ENCODE results near the gene EZR. TPM values are rescaled to one million over a fixed set of nuclear protein-coding genes. Genes with fewer than 3 reads are reported as not detected.

Gene EZR
- polyA plus RNA-seq, 1 donor: 270 TPM

DNA sequence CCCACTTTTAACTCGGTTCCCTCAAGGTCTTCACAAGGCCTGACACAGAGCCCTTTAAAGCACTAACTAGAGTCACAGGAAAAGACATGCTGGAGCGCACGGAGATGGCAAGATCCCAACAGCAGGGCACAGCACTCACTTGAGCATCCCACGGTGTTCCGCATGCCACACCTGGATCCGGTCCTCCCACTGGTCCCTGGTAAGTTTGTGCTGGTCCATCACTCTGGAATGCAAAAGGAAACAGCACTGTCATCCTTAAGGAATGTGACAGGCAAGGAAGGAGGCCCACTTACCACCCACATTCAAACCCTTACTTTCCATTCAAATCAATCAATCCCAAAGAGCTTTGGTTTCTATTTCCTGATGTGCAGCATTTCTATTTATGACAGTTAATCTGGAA lies 34.7 kb downstream of the EZR start:
- Histone ChIP-seq H3K27me3 (ENCODE audit: control insufficient read depth, insufficient read depth, low read length) (no peaks in the 10 kb centered on the region), H3K36me3 (ENCODE audit: control insufficient read depth, insufficient read depth, low read length) (peaks cover 88% of the 10 kb centered on the region), H3K4me3 (ENCODE audit: low read length) (no peak overlapping the region), H3K27ac (ENCODE audit: low read length) (peak overlapping the region; percentile 37), H3K4me1 (ENCODE audit: control insufficient read depth, insufficient read depth, low read length) (peaks cover 58% of the 10 kb centered on the region), H3K9me3 (ENCODE audit: control insufficient read depth, low read depth, low read length) (no peaks in the 10 kb centered on the region)
- DNase-seq: no peak
- WGBS (ENCODE audit: insufficient coverage, low lambda C conversion rate): 100% methylated on average over 1 of the region's 6 CpGs

- no peaks in the 10 kb centered on the region for H3K9me3 ChIP-seq (ENCODE audit: control insufficient read depth, low read depth, low read length)
- peaks cover 87% of the 10 kb centered on the region for H3K36me3 ChIP-seq (ENCODE audit: control insufficient read depth, insufficient read depth, low read length)
- peak overlapping the region; percentile 37 for H3K27ac ChIP-seq (ENCODE audit: low read length)
- peaks cover 61% of the 10 kb centered on the region for H3K4me1 ChIP-seq (ENCODE audit: control insufficient read depth, insufficient read depth, low read length)
- no CpG with 5 or more reads among the region's 5 CpGs for WGBS (ENCODE audit: insufficient coverage, low lambda C conversion rate)
- H3K4me3 ChIP-seq (ENCODE audit: low read length): no peak overlapping the region
- H3K27me3 ChIP-seq (ENCODE audit: control insufficient read depth, insufficient read depth, low read length): no peaks in the 10 kb centered on the region
- DNase-seq: no peak
Observed at GRCh38 chr6:158783851-158784250, 35.3 kb downstream of the EZR start.

- peaks cover 85% of the 10 kb centered on the region for H3K36me3 ChIP-seq (ENCODE audit: control insufficient read depth, insufficient read depth, low read length)
- H3K4me1 ChIP-seq (ENCODE audit: control insufficient read depth, insufficient read depth, low read length): peaks cover 65% of the 10 kb centered on the region
- DNase-seq: no peak
- no CpG with 5 or more reads among the region's 4 CpGs for WGBS (ENCODE audit: insufficient coverage, low lambda C conversion rate)
- no peaks in the 10 kb centered on the region for H3K27me3 ChIP-seq (ENCODE audit: control insufficient read depth, insufficient read depth, low read length)
- H3K4me3 ChIP-seq (ENCODE audit: low read length): no peak overlapping the region
- no peaks in the 10 kb centered on the region for H3K9me3 ChIP-seq (ENCODE audit: control insufficient read depth, low read depth, low read length)
- H3K27ac ChIP-seq (ENCODE audit: low read length): peak overlapping the region; percentile 19
Observed at GRCh38 chr6:158783167-158783450, 36.1 kb downstream of the EZR start.

DNA sequence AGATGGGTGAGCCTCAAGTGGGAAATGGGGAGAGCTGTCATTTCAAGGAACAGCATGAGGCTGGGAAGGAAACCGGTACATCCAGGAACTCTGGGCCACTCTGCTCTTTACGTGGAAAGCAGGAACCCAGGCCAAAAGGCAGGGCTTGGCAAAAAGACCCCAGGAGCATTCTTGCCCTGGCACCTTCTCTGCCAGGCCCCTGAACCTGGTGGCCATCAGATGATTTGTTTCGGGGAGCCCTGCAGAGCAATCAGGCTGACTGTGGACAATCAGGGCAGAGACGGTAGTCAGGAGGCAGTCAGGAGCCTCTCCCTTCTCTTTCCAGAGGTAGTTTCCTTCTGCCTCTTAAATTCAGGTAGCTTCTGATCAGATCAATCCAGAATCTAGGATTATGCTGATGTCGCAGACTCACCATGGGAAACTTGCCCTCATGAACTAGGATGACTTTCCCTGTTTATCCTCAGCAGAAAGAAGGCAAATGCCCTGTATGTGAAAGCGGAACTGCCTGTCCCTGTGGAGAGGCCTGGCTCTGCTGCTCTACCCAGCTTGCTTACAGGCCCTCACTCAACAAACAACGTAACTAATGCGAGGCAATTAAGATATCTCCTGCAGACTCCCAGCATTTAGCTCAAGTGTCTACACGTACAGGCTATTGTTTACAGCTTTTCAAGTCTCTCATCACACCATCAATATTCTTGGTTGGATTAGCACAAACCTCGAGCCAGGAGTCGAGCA lies 36.6 kb downstream of the EZR start:
- Histone ChIP-seq H3K36me3 (ENCODE audit: control insufficient read depth, insufficient read depth, low read length) (peaks cover 86% of the 10 kb centered on the region), H3K27ac (ENCODE audit: low read length) (peak overlapping the region; percentile 19), H3K4me1 (ENCODE audit: control insufficient read depth, insufficient read depth, low read length) (peaks cover 64% of the 10 kb centered on the region), H3K27me3 (ENCODE audit: control insufficient read depth, insufficient read depth, low read length) (no peaks in the 10 kb centered on the region), H3K9me3 (ENCODE audit: control insufficient read depth, low read depth, low read length) (no peaks in the 10 kb centered on the region), H3K4me3 (ENCODE audit: low read length) (no peak overlapping the region)
- DNase-seq: no peak
- no CpG with 5 or more reads among the region's 11 CpGs for WGBS (ENCODE audit: insufficient coverage, low lambda C conversion rate)

DNA sequence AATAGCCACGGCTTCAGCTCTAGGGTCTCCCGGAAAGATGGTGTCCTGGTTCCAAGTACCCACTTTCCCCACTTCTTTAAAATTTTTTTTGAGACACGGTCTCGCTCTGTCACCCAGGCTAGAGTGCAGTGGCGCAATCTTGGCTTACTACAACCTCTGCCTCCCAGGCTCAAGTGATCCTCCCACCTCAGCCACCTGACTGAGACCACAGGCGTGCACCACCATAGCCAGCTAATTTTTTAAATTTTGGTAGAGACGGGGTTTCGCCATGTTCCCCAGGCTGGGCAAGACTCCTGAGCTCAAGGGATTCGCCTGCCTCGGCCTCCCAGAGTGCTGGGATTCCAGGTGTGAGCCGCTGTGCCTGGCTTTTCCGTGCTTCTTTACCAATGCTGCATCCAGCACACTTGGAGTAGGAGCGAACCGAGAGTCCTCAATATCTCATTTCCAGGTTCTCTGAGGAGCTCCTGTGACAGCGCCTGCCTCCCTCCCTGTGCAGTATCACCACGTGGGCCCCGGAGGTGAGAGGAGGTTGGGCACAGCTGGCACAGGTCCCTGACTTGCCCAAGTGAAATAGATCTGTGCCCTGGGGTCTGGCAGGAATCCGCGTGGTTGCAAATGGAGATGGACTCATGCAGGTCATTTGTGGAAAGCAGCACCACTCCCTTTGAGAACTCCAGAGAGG lies 37.3 kb downstream of the EZR start:
- DNase-seq: no peak
- H3K4me1 ChIP-seq (ENCODE audit: control insufficient read depth, insufficient read depth, low read length): peaks cover 63% of the 10 kb centered on the region
- H3K9me3 ChIP-seq (ENCODE audit: control insufficient read depth, low read depth, low read length): no peaks in the 10 kb centered on the region
- no peak overlapping the region for H3K4me3 ChIP-seq (ENCODE audit: low read length)
- WGBS (ENCODE audit: insufficient coverage, low lambda C conversion rate): 92% methylated on average over 5 of the region's 19 CpGs
- H3K27me3 ChIP-seq (ENCODE audit: control insufficient read depth, insufficient read depth, low read length): no peaks in the 10 kb centered on the region
- peak overlapping the region; percentile 19 for H3K27ac ChIP-seq (ENCODE audit: low read length)
- H3K36me3 ChIP-seq (ENCODE audit: control insufficient read depth, insufficient read depth, low read length): peaks cover 86% of the 10 kb centered on the region

- Histone ChIP-seq H3K36me3 (ENCODE audit: control insufficient read depth, insufficient read depth, low read length) (peaks cover 85% of the 10 kb centered on the region), H3K27me3 (ENCODE audit: control insufficient read depth, insufficient read depth, low read length) (no peaks in the 10 kb centered on the region), H3K9me3 (ENCODE audit: control insufficient read depth, low read depth, low read length) (no peaks in the 10 kb centered on the region), H3K27ac (ENCODE audit: low read length) (peak overlapping the region; percentile 19), H3K4me1 (ENCODE audit: control insufficient read depth, insufficient read depth, low read length) (peaks cover 57% of the 10 kb centered on the region), H3K4me3 (ENCODE audit: low read length) (no peak overlapping the region)
- no CpG with 5 or more reads among the region's 11 CpGs for WGBS (ENCODE audit: insufficient coverage, low lambda C conversion rate)
- peak in 1 of 2 donors; percentile 62 for DNase-seq
Observed at GRCh38 chr6:158780988-158781691, 38.0 kb downstream of the EZR start.

DNA sequence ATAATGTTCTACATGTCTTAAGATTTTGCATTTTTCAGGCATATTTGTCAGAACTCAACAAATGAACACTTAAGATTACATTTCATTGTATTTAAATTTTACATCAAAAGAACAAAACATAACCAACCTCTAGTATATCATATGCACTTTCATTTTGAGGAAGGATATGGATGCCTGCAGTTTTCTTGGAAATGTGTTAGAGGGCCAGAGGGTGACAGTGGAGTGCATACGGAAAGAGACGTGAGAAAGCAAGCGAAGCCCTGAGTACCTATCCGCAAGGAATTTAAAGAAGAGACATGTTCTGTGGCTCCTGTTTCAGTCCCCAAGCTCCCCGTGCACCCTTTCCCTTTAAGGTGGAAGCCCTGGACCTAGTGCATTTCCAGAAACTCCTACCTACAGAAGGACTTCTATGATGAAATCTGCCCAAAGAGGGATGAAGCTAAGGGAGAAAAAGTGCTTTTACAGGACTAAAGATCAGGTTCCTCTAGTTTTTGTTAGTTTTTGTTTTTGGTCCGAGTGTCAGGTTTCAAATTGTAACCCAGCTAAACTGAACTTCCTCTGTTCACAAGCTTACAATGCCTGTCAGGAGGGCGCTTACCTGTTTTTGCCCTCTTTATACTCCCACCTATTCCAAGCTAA lies 38.8 kb downstream of the EZR start:
- 80% methylated on average over 1 of the region's 7 CpGs for WGBS (ENCODE audit: insufficient coverage, low lambda C conversion rate)
- peak overlapping the region; percentile 19 for H3K27ac ChIP-seq (ENCODE audit: low read length)
- no peaks in the 10 kb centered on the region for H3K27me3 ChIP-seq (ENCODE audit: control insufficient read depth, insufficient read depth, low read length)
- no peak overlapping the region for H3K4me3 ChIP-seq (ENCODE audit: low read length)
- DNase-seq: no peak
- H3K36me3 ChIP-seq (ENCODE audit: control insufficient read depth, insufficient read depth, low read length): peaks cover 88% of the 10 kb centered on the region
- H3K9me3 ChIP-seq (ENCODE audit: control insufficient read depth, low read depth, low read length): no peaks in the 10 kb centered on the region
- H3K4me1 ChIP-seq (ENCODE audit: control insufficient read depth, insufficient read depth, low read length): peaks cover 61% of the 10 kb centered on the region

DNA sequence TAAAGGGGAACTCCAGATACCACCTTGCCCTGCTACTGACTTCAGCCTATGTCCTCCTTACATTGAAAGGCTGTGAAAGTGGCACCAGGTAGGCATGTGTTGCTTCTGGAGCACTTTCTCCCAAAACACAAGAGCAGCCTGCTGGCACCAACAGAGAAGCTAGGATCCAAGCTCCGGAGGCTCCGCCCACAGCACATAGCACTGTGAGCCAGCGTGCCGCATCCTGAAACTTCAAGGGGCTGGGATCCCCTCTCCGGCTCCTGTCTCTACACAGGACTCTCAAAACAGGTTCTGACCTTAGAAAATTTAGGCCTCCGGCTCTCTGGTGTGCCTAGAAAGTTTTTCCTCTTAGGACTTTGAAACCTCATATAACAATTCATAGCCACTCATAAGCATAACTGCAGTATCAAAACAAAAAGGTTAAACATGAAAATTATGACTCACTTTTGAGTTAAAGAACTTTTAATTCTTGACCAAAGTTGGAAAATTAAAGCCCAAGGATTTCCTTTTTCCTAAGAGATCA lies 41.1 kb downstream of the EZR start:
- no peak for DNase-seq
- Histone ChIP-seq H3K9me3 (ENCODE audit: control insufficient read depth, low read depth, low read length) (no peaks in the 10 kb centered on the region), H3K27ac (ENCODE audit: low read length) (peak overlapping the region; percentile 55), H3K27me3 (ENCODE audit: control insufficient read depth, insufficient read depth, low read length) (no peaks in the 10 kb centered on the region), H3K4me1 (ENCODE audit: control insufficient read depth, insufficient read depth, low read length) (peaks cover 61% of the 10 kb centered on the region), H3K36me3 (ENCODE audit: control insufficient read depth, insufficient read depth, low read length) (peaks cover 82% of the 10 kb centered on the region), H3K4me3 (ENCODE audit: low read length) (no peak overlapping the region)
- WGBS (ENCODE audit: insufficient coverage, low lambda C conversion rate): no CpG with 5 or more reads among the region's 6 CpGs

GRCh38 chr6:158777510-158777909 lies 41.7 kb downstream of the EZR start:
- H3K36me3 ChIP-seq (ENCODE audit: control insufficient read depth, insufficient read depth, low read length): peaks cover 79% of the 10 kb centered on the region
- H3K9me3 ChIP-seq (ENCODE audit: control insufficient read depth, low read depth, low read length): no peaks in the 10 kb centered on the region
- no peak for DNase-seq
- H3K27ac ChIP-seq (ENCODE audit: low read length): peak overlapping the region; percentile 55
- no CpG with 5 or more reads among the region's 3 CpGs for WGBS (ENCODE audit: insufficient coverage, low lambda C conversion rate)
- no peak overlapping the region for H3K4me3 ChIP-seq (ENCODE audit: low read length)
- H3K27me3 ChIP-seq (ENCODE audit: control insufficient read depth, insufficient read depth, low read length): no peaks in the 10 kb centered on the region
- peaks cover 62% of the 10 kb centered on the region for H3K4me1 ChIP-seq (ENCODE audit: control insufficient read depth, insufficient read depth, low read length)

GRCh38 chr6:158776737-158777136 lies 42.4 kb downstream of the EZR start:
- no CpG with 5 or more reads among the region's 2 CpGs for WGBS (ENCODE audit: insufficient coverage, low lambda C conversion rate)
- H3K4me3 ChIP-seq (ENCODE audit: low read length): no peak overlapping the region
- no peaks in the 10 kb centered on the region for H3K27me3 ChIP-seq (ENCODE audit: control insufficient read depth, insufficient read depth, low read length)
- DNase-seq: no peak
- H3K9me3 ChIP-seq (ENCODE audit: control insufficient read depth, low read depth, low read length): no peaks in the 10 kb centered on the region
- peaks cover 79% of the 10 kb centered on the region for H3K36me3 ChIP-seq (ENCODE audit: control insufficient read depth, insufficient read depth, low read length)
- H3K27ac ChIP-seq (ENCODE audit: low read length): peak overlapping the region; percentile 6
- peaks cover 62% of the 10 kb centered on the region for H3K4me1 ChIP-seq (ENCODE audit: control insufficient read depth, insufficient read depth, low read length)

All from large intestine (tissue), 3 donors.